C4-2B (cell line): ENCODE measurements around the gene FGGY.

Experiments used
- CTCF ChIP-seq: fragments of 450-650 bp; conservative IDR thresholded peaks from 2 replicates; pipeline ENCODE4 v1.5.1; 2017; ENCODE audit warnings: mild to moderate bottlenecking
- ZFX ChIP-seq: fragments of 450-650 bp; IDR thresholded peaks from 2 replicates; pipeline ENCODE4 v1.6.1; 2017

- TF ChIP-seq CTCF: no peak
- TF ChIP-seq ZFX: no peak
Observed at GRCh38 chr1:59417406-59417805, 120.5 kb downstream of the FGGY start.
